Endothelial cell of hepatic sinusoid (primary cell): ENCODE results near the gene XBP1.
"Not testable (repeated sequence)": the region's sequence is repeated elsewhere in the genome, so short reads cannot be mapped to it uniquely, and the experiment has no call there.

Experiments
- in situ Hi-C: cut with HindIII; loops from 2 replicates; pipeline ENCODE4 v1.10.0; 2017; ENCODE audit warnings: low sequenced_read_pairs

XBP1 gene

DNA sequence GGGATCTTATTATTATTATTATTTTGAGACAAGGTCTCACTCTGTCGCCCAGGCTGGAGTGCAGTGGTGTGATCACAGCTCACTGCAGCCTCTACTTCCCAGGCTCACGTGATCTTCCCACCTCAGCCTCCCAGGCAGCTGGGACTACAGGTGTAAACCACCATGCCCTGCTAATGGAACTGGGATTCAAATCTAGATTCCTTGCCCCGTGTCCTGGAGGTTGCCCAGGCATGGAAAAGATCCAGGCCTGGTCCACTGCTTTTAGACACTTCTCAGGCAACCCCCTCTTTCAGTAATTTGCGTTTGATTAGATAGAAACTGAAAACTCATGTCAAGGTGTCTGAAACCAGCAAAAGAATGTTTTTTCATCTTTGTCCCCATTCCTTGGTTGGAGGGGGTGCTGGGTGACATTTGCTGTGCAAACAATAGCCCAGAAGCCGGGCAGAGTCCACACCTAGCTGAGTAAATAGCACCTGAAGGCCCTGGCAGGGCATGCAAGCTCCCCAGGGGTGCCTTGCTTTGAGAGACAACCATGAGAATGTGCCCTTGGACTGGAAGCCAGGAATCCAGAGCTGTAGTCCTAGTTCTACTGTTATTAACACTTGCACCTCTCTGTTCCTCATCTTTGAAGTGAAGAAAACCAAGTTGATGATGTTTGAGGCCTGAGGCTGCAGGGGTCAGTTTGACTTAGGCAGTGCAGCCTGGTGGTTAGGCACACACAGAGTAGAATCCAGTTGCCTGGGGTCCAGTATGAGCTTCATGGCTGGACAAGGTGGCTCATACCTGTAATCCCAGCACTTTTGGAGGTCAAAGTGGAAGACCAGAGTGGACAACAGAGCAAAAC, 19.1 kb upstream of the XBP1 start:
- in situ Hi-C loops: no loop called here

DNA sequence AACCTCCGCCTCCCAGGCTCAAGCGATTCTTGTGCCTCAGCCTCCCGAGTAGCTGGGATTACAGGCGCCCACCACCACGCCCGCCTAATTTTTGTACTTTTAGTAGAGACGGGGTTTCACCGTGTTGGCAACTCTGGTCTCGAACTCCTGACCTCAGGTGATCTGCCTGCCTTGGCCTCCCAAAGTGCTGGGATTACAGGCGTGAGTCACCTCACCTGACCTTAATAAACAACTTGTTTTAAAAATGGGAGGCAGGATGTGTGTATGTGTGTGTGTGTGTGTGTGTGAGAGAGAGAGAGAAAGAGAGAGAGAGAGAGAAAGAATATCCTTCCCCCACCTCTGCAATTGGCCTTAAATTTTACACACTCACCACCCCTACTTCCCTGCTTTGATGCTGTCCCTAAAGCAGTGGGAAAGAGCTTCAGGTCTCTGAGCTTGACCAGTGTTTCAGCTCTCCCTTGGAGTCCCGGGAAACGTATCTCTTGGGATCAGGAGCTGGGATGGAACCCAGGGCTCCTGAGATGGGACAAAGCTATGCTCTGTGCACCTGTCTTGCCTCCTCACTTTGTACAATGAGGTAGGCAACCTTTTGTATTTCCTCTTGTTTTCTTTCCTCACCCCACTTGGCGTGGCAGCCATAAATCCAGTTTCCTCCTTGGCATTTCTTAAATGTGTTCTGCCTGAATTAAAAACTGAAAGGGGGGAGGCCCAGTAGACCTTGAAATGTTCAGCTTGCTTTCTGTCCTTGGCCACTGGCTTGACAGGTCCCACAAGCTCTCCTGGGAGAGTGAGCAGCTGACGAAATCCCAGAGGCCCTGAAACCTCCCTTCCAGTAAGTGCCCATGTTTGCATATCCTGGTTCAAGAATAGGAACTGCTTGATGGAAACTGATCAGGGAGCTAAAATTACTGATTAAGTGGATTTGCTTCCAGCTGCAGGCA, 17.8 kb upstream of the XBP1 start:
- in situ Hi-C loops: no loop called here

DNA sequence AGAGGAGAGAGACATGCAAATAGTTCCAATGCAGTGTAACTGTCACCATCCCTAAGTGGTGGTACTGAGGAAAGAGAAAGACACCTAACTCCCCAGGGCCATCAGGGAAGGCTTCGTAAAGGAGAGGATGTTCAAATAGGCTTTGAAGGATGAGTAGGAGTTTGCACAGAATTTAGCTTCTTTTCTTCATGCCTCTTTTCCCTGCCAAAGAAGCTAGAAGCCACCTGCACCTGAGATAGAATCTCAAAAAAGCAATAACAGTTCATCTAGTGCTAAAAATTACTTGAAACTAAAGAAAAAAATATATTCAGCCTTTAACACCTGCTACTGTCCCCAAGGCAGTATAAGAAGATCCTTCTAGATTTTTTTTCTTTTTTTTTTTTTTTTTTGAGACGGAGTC, 16.7 kb upstream of the XBP1 start:
- in situ Hi-C loops: no loop called here

DNA sequence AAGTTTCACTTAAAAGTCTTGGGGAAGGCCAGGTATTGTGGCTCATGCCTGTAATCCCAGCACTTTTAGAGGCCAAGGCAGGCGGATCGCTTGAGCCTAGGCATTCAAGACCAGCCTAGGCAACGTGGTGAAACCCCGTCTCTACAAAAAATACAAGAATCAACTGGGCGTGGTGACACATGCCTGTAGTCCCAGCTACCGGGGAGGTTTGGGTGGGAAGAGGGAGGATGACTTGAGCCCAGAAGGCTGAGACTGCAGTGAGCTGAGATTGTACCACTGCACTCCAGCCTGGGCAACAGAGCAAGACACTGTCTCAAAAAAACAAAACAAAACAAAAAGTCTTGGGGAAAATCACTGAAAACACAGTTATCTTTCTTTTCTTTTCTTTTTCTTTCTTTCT, 15.4 kb upstream of the XBP1 start:
- in situ Hi-C loops: no loop called here

DNA sequence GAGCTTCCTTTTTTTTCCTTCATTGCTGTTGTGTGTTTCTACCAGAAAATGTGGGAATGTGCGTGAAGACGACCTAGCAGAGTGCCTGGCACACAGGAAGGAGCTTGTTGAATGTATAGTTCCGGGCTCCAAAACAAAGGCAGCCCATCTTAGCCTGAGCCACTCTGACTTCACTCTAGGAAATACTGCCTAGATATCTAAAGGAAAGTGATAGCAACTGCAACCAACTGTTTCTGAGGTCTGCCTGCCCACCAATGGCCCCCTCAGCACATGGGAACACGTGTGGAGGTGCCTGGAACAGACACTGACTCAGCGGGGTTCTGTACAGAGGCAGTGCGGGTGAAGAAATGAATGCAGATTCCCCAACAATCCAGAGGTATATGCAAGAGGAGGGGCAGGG, 14.7 kb upstream of the XBP1 start:
- in situ Hi-C loops: no loop called here

DNA sequence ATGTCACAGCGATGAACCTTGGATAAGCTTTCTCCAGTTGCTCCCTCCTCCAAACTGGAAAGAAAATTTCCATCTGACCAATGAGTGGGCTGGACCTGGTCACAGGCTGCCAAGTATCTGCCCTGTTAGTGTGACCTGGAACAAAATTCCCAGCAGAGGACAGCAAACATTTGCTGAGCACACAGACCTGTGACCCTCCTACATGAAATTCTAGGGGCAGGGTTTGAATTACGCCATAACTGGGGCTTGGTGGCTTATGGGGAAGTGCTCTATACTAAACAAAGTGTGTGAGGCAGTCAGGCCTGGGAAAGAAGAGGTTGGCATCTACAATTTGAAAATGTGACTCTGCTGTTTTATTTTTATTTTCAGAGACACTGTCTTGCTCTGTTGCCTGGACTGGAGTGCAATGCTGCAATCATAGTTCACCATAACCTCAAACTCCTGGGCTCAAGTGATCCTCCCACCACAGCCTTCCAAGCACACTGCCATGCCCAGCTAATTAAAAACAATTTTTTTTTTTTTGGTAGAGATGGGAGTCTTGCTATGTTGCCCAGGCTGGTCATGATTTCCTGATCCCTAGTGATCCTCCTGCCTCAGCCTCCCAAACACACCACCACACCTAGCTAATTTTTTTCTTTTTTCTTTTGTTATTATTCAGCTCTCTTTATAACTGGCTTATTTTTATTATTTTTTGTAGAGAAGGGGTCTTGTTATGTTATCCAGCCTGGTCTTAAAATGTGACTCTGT, 13.6 kb upstream of the XBP1 start:
- in situ Hi-C loops: no loop called here

DNA sequence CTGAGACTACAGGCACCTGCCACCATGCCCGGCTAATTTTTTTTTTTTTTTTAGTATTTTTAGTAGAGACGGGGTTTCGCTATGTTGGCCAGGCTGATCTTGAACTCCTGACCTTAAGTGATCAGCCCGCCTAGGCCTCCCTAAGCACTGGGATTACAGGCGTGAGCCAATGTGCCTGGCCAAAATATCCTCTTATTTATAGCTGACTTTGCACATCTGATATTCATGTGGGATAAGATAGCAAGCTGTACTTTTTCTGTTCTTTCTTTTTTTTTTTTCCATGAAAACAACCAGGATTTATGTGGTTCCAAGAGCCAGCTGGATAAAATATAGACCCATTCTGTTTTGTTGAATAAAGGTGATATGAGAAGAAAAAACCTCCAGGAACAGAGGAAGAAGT, 12.1 kb upstream of the XBP1 start:
- in situ Hi-C loops: no loop called here

DNA sequence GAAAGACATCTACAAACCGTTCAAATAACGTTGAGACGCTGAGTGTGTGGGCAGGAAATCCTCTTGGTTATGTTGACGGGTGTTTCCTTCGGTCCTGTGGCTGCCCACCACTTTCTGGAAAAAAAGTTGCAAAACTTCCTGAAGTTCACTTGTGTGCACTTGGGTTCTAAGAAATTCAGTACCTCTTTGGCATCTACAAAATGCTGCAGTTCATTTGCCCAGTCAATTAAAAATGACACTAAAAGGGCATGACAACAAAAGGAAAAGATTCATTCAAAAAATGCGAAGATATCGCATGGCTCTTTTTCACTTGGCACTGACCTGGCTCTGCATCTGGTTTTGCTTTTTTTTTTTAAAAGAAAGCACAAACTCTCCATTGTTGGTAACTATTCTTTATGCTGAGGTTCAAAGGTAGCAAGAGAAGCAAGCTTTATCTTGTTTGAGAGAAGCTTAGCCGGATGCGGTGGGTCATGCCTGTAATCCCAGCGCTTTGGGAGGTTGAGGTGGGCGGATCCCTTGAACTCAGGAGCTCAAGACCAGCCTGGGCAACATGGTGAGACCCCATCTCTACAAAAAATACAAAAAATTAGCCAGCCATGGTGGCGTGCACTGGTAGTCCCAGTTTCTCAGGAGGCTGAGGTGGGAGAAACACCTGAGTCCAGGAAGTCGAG, 10.6 kb upstream of the XBP1 start:
- in situ Hi-C loops: no loop called here

DNA sequence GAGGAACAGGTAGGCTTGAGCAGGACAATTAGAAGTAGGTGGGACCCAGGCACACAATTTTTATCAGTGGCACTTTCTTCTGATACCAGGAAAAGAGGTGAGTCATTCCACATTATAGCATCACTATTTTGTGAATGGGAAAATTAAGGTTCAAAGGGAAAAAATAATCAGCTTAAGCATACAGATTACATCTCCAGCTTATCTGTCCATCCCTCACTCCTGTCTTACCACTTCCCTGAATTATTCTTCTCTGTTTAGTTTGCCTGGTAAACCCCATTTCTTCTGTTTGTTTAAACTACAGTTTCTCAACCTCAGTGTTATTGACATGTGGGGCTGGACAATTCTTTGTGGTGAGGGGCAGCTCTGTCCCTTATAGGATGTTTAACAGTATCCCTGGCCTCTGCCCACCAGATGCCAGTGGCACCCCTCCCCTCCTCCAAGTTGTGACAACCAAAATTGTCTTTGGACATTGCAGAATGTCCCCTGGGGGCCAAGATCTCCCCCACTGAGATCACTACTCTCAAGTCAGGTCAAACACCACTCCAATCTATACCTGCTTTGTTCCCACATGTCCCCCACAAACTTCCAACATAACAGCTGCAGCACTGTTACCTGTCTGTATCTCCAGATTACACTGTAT, 8.5 kb upstream of the XBP1 start:
- in situ Hi-C loops: no loop called here

DNA sequence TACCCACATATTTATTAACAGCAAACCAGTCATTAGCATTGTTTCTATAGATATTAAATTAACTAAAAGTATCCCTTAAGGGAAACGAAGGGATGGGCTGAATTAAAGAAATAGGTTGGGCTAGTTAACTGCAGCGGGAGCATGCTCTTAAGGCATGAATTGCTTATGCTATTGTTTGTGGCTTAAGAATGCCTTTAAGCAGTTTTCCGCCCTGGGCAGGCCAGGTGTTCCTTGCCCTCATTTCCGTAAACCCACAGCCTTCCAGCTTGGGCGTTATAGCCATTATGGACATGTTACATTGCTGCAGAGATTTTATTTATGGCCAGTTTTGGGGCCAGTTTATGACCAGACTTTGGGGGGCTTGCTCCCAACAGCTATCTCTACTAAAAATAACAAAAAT, 5.1 kb upstream of the XBP1 start:
- in situ Hi-C loops: not testable (repeated sequence)

DNA sequence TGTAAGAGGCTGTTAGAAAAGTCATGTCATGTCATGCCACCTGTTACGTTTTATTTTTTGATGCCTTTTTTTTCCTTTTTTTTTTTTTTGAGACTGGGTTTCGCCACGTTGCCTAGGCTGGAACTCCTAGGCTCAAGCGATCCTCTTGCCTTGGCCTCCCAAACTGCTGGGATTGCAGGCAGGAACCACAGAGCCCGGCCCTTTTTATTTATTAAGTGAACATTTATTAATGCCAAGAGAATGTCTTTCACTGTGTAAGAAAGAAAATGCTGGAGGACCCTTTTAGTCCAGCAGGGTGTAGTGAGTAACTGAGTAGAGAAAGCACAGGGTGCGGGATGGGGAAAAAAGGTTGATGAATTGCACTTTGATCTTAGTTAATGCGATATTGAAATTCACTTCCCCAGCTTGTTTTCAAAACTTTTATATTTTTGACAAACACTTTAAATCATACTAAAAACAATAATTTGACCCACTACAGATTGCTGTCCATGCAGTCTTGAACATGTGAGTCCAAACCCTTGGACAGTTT, 2.3 kb upstream of the XBP1 start:
- in situ Hi-C loops: no loop called here

DNA sequence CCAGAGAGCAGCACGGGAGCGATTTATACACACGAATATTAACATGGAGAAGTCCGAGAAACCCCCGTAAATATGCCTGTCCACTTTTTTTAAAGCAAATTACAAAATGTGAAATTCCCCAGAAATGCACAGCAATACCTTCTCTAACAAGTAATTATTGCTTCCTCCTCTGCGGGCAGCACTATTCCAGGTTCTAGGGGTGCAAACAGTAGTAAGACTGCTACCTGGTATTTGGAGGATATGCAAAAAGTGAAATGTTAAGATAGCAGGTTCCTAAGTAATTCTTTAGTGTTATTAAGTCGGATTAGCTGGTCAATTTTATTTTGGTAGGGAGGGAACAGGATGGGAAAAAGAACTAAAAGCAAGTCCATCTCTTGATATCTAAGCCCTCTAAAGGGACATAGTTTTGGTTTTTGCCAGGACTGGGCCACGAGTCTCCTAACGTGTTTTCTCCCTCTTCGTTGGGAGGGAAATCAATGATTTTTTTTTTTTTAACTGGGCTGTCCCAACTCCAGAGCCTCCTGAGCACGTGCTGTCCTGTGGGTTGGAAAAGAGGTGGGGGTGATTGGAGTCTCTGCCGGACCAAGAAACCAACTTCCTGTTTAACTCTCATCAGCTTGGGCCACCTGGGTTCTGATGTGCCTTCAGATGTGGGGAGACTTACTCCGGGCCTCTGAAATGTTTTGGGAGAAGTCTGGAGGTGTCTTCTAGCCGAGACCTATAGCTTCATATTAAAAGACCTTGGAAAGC, 1.7 kb upstream of the XBP1 start:
- in situ Hi-C loops: no loop called here

DNA sequence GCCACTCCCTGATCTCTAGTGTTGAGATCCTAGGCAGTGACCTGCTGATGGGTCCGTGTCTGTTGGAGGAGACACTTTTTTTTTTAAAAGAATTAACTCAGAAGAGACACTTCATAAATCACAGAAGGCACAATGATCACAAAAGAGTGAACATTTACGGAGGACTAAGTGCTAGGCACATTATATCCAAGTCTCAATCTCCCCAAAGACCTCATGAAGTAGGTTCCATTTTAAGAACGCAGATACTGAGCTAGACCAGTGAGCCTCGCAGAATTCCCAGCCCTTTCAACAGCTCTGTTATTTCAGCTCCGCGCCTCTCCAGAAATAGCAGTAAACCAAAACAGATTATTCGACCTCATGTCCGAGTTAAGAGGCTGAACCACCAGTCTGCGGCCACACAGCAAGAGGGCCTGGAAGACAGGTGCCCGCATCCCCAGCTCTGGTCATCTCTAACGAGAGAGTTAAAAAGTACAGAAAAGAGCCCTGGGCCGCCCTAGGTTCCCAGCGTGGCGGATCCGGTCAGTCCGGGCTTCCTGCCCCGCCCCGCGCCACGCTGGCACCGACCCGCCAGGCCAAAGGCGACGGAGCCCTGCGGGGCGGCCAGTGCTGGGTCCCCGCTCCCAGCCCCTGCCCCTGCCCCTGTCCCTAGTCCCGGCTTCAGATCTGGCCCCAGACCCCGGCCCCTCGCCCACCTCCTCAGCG, 612 bp downstream of the XBP1 start:
- in situ Hi-C loops: no loop called here

DNA sequence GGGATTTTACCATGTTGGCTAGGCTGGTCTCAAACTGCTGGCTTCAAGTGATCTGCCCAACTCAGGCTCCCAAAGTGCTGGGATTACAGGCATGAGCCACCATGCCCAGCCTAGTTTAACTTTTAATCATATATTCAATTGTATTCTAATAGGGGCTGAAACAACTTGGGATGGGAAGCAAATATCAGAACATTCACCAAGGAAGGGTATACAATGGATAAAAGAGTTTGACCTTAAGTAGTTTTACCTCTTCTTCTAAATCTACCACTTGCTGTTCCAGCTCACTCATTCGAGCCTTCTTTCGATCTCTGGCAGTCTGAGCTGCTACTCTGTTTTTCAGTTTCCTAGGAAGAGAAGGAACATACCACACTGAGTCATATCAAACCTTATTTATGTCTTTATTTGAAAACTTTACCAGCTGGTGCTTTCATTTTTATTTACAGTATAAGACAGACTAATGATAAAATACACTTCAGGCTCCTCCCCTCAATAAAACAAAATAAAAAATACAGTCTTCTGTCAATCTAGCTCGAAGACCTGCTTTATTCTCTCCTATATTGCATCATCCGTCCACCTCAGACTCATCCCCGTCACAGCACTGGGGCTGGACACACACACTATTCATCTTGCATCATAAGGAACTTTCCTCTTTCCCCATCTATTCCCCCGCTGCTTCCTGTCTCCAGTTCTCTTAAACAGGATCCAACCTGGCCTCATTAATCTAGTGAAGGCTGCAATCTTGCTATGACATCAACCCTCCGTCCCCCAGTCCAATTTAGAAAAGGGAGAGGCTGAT, 1.4 kb downstream of the XBP1 start:
- in situ Hi-C loops: no loop called here

DNA sequence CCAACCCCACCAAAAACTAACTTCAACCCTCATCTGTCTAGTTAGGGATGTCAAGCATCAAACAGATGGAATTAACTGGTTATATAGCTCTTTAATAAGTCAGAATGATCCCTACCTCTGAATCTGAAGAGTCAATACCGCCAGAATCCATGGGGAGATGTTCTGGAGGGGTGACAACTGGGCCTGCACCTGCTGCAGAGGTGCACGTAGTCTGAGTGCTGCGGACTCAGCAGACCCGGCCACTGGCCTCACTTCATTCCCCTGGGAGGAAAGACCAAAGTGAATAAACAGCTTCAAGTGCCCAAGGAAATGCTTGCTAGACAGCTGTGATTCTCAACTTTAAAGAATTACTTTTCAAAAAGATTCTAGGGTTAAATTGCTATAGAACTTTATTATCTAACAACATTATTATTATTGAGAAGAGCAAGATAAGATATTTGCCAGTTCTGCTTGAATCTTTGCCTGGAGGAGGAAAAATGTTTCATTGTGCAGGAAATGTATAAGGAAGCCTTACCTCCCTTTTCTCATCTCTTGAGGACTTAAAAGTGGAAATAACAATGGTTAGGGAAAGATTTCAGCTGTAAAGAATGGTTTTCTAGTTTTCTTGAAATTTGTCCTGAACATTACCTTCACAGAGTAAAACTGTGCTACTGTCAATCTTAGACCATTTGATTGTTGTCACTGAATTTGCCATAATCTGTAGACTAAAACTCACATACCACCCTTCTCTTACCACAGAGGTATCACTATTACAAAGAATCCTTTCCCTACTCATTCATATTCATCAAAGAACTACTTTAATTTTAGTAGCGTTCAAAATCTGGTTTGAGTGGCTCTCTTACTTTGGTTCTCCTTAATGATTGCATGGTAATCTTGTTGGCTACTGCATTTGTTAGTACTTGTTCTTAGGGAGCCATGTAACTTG, 4.2 kb downstream of the XBP1 start:
- in situ Hi-C loops: no loop called here

DNA sequence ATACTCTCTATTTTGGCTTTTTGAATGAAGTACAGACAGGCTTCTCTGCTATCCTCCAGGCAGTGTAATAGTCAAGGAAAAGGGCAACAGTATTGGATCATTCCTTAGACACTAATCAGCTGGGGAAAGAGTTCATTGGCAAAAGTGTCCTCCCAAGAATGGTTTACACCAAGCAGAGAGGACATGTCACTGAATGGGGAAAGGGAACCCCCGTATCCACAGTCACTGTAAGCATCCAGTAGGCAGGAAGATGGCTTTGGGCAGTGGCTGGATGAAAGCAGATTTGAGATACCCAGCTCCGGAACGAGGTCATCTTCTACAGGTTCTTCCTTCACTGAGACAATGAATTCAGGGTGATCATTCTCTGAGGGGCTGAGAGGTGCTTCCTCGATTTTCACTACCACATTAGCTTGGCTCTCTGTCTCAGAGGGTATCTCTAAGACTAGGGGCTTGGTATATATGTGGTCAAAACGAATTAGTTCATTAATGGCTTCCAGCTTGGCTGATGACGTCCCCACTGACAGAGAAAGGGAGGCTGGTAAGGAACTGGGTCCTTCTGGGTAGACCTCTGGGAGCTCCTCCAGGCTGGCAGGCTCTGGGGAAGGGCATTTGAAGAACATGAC, 5.2 kb downstream of the XBP1 start:
- in situ Hi-C loops: no loop called here
